GM18951 (cell line): ENCODE results near the gene CRYGN.

ENCODE experiments used
- POLR2A ChIP-seq: IDR thresholded peaks from 4 replicates; pipeline ENCODE4 v1.6.1; 2011; ENCODE audit warnings: mild to moderate bottlenecking; ENCODE audit not compliant: insufficient read length, insufficient read depth; ENCODE audit errors: extremely low read depth
- in situ Hi-C: fragments of 300-500 bp; cut with MboI; formaldehyde crosslinking; loops from one replicate; pipeline ENCODE4 v1.12.0; 2022; ENCODE audit warnings: low sequenced_read_pairs, mixed read lengths, inconsistent platforms; ENCODE audit not compliant: unreplicated experiment

Gene CRYGN

DNA sequence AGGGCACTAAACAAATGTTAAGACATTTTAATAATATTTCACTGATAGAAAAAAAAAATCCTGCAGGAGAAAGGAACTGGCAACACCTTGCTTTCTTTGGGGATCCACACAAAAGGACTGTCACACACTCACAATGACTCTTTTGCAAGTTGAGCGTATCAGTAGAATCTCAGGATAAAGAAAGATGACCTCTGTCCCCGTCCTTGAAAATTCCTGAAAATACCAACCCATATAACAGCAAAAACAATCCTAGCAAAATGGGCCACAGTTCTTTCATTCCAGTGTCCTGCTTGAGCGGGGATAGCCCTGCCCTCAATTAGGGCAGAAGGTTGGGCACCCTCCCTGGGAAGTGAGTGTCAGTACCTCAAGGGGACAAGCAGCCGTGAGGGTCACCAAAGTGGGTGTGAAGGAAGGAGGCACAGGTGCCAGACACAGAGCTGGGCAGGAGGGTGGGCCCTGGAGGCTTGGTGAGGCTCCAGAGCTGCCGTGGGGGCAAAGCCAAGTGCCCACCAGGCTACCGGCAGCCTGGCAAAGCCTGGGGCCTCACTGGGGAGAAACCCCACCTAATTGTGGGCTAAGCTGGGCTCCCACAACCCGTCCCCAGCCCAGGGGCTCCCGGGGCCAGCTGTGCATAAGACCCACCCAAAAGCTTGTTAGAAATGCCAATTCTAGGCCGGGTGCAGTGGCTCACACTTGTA lies 32.9 kb downstream of the CRYGN start:
- TF ChIP-seq POLR2A, result no peak
- in situ Hi-C loops, result no loop called here

DNA sequence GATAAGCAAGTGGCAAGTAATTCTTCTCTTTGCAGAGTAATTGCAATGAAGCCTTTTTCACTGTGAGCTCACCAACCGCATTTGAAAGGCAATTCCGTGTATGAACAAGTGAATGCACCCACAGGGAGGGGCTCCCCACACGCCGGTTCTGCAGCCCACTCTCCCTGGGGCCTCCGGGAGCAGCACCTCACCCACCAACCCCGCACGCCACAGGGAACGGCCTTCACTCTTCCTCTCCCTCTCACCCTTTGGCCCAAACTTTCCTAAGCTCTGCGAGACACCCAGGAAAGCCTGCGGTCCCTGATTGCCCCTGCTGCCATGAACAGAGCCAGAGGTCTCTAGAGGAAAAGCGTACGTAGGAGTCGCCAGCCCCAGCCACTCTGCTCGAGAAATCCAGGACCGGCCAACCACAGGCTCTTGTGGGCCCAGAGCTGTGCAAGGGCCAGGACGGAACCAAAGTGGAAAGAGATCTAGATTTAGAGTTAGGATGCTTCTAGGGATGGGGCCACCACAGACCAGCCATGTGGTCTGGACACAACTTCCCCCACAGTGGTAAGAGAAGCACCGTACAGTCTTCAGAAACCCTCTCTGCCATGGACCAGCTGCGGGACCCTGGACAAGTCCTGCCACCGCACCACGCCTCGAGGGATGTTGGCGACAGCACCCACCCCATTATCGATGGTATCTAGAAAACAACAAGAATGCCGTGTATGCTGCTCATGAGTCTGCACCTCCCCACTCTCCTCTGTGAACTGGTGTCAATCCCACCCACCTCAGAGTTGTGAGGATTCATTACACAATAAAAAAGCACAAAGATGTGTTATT lies 33.7 kb downstream of the CRYGN start:
- in situ Hi-C loops, result no loop called here
- TF ChIP-seq POLR2A, result no peak

DNA sequence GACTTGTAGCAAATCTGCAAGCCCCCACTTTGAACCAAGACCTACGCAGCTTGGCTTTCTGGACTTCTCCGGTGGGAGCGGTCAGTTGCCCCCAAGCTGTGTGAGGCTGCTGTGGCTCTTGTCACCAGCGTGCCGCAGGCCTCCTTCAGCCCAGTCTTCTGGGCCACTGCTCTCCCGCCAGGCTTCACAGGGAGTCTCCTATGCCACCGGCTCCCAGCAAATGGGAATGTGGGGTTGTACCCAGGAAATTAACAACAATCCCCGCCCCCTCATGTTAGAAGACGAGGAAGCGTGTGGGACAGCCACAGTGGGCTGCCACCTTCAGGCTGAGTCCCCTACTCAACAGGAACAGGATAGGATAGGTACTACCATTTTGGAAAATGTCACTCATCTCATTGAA lies 34.4 kb downstream of the CRYGN start:
- no peak for TF ChIP-seq POLR2A
- in situ Hi-C loops, result no loop called here

DNA sequence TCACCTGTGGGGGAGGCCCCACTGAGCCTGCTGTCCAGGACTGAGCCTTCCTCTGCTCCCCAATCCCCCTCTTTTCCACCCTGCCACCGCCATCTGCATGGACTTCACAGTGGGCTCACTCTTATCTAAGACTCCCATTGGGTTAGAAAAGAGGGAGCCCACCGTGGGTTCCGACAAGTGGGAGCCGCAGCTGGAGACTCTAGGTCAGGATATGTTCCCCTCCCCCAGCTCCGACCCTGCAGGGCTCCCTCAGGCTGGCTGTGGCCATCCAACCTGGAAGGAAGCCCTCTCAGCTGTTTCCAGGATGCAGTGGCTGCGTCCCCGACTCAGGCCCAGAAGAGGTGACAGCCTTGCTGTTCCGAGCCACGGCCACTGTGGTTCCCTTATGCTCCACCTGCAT lies 34.9 kb downstream of the CRYGN start:
- in situ Hi-C loops, result no loop called here
- TF ChIP-seq POLR2A, result no peak

DNA sequence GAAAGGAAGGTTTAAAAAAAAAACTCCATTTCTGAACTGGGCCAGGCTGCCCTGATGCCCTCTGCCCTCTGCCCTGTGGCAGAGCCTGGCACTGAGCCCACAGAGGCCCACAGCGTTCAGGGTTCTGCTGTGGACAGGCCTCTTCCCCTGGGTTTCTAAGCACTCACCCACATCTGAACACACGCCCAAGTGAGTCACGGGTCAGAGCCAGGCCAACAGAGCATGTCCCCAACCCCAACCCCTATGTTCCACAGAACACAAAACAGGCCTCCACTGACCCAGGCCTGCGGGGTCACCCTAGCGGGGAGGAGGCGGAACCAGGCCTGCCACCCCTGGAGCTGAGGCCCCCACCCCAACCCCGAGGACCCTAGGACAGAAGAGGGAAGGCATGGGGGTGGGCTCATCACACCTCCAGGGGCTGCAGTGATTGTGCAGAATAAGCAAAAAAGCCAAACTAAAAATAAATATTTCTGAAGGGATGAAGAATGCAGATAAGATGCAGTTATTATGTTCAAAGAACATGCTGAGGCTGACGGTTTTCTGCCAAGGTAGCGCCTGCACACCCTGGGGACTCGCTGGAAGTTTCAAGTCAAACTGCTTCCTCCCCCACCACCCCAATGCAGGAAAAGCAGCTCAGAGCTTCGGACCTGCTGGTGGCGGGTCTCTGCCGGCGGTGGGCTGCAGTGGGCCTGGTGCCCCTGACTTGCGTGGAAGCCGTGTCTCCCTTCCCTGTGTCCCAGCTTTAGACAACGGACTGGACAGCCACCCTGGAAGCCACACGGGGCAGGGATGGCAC lies 35.5 kb downstream of the CRYGN start:
- TF ChIP-seq POLR2A, result no peak
- in situ Hi-C loops, result no loop called here

DNA sequence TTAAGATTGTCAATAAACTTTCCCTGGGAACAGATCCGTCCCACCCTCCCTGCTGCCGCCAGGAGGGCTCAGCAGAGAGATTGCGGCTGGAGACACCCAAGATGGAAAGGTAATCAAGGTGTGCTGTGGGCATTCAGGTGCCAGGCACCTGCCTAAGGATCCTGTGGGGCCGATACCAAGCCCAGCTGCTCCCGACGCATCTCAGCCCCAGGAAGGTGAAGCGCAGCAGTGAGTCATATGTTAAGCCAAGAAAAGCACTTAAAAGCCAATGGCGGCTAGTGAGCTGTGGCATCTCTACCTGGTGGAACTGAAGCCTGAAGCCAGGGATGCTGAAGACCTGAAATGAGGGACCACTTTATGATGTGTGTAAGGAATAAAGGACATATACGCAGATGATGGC lies 36.2 kb downstream of the CRYGN start:
- in situ Hi-C loops, result no loop called here
- no peak for TF ChIP-seq POLR2A

DNA sequence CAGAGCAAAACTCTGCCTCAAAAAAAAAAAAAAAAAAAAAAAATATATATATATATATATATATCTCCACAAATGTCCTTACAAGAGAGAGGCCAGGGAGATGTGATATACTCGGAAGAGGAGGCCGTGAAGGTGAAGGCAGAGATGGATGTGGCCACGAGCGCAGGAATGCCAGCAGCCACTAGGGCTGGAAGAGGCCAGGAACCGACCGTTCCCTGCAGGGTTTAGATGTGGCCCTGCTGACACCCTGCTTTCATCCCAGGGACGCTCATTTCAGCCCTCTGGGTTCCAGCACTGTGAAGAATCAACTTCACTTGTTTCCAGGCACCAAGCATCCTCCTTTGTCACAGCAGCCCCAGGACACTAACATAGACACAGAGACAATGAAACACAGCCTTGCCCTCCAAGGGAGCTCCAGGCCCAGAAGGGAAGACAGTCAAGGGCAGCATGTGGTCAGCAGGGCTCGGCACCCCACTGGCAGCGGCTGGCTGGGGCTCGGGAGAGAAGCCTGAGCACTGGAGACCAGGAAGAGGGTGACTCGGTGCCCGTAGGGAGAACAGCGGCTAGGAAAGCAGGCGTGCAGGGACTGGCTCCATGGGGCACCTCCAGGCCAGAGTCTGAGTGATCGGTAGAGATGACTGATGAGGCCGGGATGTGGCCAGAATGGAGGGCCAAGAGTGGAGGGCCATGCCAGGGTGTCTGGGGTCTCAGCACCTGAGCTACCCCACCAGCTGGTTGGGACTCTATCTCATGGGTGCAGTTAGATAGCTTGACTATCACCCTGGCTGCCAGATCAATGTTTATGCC lies 37.7 kb downstream of the CRYGN start:
- no peak for TF ChIP-seq POLR2A
- in situ Hi-C loops, result no loop called here

DNA sequence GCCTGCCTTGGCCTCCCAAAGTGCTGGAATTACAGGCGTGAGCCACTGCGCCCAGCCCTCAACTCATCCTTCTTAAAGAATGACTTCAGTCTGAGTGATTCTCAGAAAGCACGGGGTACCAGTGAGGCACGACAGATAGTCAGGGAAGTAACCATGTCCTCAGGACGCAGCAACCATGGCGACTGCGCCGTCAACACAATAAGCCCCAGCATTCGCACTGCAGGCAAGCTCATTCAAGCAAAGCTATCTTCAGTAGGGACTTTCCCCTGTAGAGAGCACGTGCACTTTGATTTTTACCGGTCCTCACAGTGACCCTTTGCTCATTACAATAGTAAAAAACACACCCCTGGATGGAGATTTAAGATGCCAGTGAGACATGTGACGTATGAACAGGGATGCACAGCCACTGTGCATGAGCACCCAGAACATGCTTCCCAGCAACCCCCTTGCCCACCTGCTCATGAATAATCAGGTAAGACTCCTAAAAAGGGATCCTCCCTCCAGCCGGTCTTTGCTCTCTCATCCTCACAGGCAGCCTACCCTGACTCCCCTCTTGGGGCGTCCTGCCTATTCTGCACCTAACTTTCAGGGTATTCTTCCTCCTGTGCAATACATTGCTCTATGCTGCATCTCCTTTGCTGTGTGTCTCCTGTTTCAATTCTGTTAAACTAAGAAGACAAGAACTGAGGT lies 39.2 kb downstream of the CRYGN start:
- in situ Hi-C loops, result no loop called here
- TF ChIP-seq POLR2A, result no peak

DNA sequence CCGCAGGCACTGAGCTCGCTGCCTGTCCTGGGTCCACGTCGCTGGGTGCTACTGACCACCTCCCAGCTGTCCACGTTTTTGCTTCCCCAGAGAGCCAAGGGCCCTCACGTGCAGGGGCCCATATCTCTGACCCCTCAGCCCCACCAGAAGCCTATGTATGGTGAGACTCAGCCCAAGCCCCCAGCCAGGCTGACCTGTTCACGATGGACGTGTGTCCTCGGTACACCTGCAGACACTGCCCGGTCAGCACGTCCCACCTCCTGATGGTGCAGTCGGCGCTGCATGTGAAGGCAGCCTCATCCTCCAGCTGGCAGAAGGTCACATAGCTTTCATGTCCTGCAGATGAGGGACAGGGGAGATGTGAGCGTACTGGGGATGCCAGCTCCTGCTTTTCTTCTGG lies 40.0 kb downstream of the CRYGN start:
- in situ Hi-C loops, result no loop called here
- no peak for TF ChIP-seq POLR2A

DNA sequence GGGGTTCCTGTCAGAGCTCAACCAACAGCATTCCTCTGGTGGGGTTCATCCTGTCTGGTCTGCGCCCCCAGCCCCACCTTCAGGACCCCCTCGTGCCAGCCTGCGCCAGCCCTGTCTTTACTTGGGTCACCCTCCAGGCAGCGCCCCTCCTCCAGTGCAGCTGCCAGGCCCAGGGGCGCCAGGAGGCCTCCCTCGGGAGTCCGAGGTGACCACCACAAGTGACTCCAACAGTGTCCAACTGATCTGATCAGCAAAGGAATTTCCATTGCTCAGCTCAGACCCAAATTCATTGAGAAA lies 40.7 kb downstream of the CRYGN start:
- in situ Hi-C loops, result no loop called here
- no peak for TF ChIP-seq POLR2A

DNA sequence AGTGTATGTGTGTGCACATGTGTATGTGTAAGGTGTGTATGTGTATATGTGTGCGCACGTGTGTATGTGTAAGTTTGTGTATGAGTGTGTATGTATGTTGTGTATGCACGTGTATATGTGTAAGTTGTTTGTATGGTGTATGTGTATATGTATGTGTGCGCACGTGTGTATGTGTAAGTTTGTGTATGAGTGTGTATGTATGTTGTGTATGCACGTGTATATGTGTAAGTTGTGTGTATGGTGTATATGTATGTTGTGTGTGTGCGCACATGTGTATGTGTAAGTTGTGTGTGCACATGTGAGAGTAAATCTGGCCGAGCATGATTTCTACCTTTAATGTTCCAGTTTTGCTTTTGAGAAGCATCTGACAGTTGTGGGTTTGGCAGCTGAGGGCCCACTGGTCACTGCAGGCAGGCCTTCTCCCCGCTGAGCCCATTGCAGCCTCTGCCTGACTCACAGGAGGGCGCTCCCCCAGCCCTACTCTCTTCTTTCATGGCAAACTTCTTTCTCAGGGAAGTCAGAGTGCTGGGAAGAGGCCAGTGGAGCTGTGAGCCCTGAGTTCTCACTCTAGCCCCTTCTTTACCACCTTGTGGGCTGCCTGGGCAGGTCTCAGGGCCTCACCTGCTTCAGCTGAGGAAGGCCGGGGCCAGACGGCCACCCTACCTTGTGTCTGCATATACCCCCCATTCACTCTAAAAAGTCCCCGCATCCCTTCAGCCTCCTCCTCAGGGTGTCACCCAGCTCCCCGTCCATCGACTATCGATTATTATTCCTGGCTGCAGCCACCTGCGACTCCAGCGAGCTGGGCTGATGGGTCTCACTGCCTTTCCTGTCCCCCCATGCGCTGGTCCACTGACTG lies 41.3 kb downstream of the CRYGN start:
- no peak for TF ChIP-seq POLR2A
- in situ Hi-C loops, result no loop called here

DNA sequence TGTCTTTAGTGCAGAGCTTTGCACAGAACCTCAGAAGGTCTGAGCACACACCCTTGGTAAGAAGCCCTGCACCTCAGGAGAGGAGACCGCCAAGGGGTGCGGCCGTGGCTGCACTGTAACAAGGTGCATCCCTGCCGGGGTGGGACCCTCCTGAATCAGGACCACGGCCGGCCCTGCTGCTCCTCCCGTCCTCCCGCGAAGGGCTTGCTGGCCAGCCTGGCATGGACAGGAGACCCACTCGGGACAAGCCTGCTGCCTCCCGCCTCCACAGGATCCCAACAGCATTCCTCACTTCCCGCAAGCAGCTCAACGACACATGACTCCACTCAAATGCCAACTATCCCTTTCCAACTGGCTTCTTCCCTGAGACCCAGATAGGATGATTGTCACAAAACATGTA lies 42.9 kb downstream of the CRYGN start:
- in situ Hi-C loops, result no loop called here
- no peak for TF ChIP-seq POLR2A
